GM12872 (cell line): ENCODE measurements around the gene MOSMO.
A peak's percentile ranks its signal among the peaks of the same experiment; 100 is the strongest.

Experiments used
- TF ChIP-seq, protein P1 (sequence below): IDR thresholded peaks from 3 replicates; pipeline ENCODE4 v1.5.1; 2011; ENCODE audit warnings: low read depth, mild to moderate bottlenecking, low read length, moderate library complexity; ENCODE audit not compliant: insufficient read depth

Gene MOSMO

DNA sequence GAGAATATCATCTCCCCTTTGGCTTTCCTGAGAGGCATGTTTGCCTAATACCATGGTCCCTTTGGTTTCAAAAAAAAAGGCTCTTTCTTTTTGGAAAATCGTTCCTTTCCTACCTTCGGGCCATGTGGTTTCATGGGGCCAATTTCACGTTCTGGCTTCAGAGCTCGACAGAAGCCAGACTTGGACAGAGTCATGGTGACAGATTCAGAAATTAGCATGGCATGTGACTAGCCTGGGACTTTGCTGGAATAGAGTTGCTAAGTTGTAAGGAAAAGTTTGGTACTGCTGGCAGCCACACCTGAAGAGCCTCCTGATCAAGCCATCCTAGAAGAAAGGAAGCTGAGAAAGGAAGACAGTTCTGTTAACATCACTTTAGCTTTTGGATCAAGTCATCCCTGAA lies 82.0 kb downstream of the MOSMO start:
- TF ChIP-seq, protein P1, sequence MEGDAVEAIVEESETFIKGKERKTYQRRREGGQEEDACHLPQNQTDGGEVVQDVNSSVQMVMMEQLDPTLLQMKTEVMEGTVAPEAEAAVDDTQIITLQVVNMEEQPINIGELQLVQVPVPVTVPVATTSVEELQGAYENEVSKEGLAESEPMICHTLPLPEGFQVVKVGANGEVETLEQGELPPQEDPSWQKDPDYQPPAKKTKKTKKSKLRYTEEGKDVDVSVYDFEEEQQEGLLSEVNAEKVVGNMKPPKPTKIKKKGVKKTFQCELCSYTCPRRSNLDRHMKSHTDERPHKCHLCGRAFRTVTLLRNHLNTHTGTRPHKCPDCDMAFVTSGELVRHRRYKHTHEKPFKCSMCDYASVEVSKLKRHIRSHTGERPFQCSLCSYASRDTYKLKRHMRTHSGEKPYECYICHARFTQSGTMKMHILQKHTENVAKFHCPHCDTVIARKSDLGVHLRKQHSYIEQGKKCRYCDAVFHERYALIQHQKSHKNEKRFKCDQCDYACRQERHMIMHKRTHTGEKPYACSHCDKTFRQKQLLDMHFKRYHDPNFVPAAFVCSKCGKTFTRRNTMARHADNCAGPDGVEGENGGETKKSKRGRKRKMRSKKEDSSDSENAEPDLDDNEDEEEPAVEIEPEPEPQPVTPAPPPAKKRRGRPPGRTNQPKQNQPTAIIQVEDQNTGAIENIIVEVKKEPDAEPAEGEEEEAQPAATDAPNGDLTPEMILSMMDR = no peak

DNA sequence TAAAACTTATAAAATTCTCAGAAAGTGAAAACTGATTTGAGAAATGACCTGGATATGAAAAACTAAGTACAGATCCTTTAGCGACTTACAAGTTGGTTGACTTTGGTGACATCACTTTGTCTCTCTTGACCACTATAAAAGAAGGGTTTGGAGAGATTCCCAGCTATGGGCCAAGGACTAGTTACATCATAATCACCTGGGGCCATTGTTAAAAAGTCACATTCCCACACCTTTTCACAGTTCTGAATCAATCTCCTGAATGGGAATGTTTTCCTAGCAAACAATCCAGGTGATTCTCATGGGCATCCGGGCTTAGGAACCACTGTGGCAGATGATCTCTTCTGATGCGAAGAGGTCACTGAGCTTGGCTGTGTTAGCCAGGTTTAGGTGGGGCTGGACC lies 83.8 kb downstream of the MOSMO start:
- TF ChIP-seq, protein P1 = no peak

- TF ChIP-seq, protein P1 = no peak
Measured at GRCh38 chr16:22092143-22092933, 84.4 kb downstream of the MOSMO start, which contains the start of gene VWA3A. TSS of gene VWA3A (plus strand) at chr16:22092541. CDS start at chr16:22092638, 97 bp downstream.

DNA sequence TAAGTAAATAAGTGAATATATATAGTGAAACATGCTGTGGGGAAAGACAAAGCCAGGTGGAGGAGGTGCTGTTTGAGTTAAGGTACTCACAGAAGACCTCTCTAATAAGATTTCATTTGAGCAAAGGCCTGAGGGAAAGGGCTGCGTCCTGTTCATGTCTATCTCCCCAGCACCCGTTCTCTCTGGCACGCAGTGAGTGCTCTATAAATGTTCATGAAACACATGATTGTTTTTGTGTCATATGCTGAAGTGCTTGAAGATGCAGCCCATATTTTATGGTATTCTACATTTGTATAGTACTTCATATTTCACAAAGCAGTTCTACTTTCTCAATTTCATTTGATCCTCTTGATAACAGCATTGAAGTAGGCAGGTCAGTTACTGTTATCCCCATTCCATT lies 85.4 kb downstream of the MOSMO start:
- TF ChIP-seq, protein P1 = no peak

GRCh38 chr16:22093996-22094395 lies 86.1 kb downstream of the MOSMO start:
- TF ChIP-seq, protein P1 = no peak

GRCh38 chr16:22098405-22099255 lies 90.7 kb downstream of the MOSMO start:
- TF ChIP-seq, protein P1 = peak; percentile 84

- TF ChIP-seq, protein P1 = no peak
Measured at GRCh38 chr16:22099256-22099975, 91.5 kb downstream of the MOSMO start.
